ENCODE measurements around the gene BDNF. TPM values are rescaled to one million over a fixed set of nuclear protein-coding genes. Genes with fewer than 3 reads are reported as not detected.

BDNF gene
- total and polyA plus RNA-seq, 2 donors: 0.24 to 0.52 TPM

DNA sequence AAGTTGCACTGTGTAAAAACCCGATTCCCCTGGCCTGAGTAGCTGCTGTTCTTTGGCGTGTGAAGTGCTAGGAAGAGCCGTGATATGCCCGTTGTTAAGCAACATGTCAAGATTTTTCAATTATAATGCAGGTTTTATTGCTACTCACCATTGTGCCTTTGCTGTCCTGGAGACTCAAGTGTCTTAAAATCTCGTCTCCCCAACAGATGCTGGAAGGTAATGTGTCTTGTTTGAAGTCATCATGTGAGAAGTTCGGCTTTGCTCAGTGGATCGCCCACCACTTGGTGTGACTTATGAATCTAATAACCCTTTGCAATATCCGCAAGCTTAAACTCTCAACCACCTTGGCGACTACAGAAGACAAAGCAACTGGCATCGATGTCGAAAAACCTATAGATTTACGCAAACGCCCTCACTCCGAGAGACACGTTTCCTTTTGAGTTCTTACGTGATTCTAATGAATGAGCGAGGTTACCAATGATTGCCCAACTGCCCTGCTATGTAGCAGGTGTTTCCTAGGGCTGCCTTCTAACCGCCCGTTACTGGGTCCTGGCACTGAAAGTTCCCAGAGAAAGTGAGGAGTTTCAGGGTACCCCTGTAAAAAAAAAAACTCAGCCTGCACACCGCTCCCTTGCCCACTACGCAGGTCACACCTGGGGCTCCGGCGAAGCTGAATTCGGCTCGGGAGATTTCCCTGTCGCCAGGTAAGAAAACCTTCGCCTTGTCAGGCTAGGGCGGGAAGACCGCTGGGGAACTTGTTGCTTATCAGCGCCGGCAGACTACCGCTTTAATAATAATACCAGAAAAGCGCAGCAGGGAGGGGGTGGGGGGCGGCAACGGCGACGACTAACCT lies 21.2 kb upstream of the BDNF start:
- Histone ChIP-seq H3K27ac (ENCODE audit: low read depth in 1 of 2, low read length in 1 of 2) (no peak overlapping the region), H3K4me3 (ENCODE audit: low read length in 2 of 2) (no peak overlapping the region), H3K4me1 (ENCODE audit: control insufficient read depth in 2 of 2, insufficient read depth in 2 of 2, low read length in 2 of 2) (peaks cover 0 to 6% of the 10 kb centered on the region in 2 donors), H3K27me3 (ENCODE audit: control insufficient read depth in 2 of 2, insufficient read depth in 1 of 2, low read length in 1 of 2) (peaks cover 55 to 65% of the 10 kb centered on the region in 2 donors), H3K9me3 (ENCODE audit: control insufficient read depth in 2 of 2, insufficient read depth in 1 of 2, low read length in 1 of 2) (peaks cover 0 to 3% of the 10 kb centered on the region in 2 donors), H3K36me3 (ENCODE audit: control insufficient read depth in 2 of 2, insufficient read depth in 2 of 2, low read length in 1 of 2) (no peaks in the 10 kb centered on the region)
- 7% methylated on average over 37 of the region's 37 CpGs for WGBS
- no peak for DNase-seq (ENCODE audit: low read depth in 6 of 9, low spot score in 9 of 9)

DNA sequence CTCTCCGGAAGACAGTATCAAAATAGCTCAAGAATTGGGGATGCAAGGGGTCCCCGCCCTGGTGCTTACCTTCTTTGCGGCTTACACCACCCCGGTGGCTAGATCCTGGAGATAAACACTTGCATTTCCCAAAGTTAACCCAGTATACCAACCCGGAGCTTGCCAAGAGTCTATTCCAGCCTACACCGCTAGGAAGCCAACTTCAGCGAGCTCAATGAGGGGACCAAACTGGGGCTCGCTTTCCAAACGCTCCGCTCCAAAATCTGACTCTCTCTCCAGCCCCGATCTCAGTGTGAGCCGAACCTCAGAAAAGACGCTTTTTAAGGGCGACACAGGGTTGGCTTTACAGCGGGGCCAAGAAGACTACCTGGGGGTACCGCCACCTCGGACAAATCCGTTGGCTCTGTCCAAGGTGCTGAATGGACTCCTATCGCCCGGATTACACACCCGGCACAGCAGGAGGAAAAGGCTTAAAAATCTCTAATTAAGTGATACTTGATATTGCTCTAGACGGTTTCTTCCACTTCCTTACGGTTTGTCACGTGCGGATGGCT lies 20.1 kb upstream of the BDNF start:
- H3K36me3 ChIP-seq (ENCODE audit: control insufficient read depth in 2 of 2, insufficient read depth in 2 of 2, low read length in 1 of 2): no peaks in the 10 kb centered on the region
- no peak overlapping the region for H3K4me3 ChIP-seq (ENCODE audit: low read length in 2 of 2)

DNA sequence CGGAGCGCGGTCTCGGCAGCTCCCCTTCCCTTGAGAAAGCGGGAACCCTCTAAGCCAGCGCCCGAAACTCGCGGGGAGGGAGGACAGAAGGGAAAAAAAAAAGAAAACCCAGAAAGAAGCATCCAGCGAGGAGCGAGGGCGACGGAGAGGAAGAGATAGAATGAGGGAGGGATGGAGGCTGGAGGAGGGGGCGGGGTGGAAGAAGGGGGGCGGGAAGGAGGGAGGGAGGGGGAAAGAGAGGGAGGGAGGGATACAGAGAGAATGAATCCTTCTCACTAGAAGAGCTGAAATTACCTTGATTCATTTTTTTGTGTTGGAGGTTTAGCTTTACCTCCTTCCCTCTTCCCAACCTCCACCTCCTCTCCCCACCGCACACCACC lies 19.3 kb upstream of the BDNF start:
- no peaks in the 10 kb centered on the region for H3K36me3 ChIP-seq (ENCODE audit: control insufficient read depth in 2 of 2, insufficient read depth in 2 of 2, low read length in 1 of 2)
- H3K4me1 ChIP-seq (ENCODE audit: control insufficient read depth in 2 of 2, insufficient read depth in 2 of 2, low read length in 2 of 2): peaks cover 0 to 6% of the 10 kb centered on the region in 2 donors
- no peak for DNase-seq (ENCODE audit: low read depth in 6 of 9, low spot score in 9 of 9)
- H3K4me3 ChIP-seq (ENCODE audit: low read length in 2 of 2): no peak overlapping the region
- peaks cover 0 to 3% of the 10 kb centered on the region in 2 donors for H3K9me3 ChIP-seq (ENCODE audit: control insufficient read depth in 2 of 2, insufficient read depth in 1 of 2, low read length in 1 of 2)
- peaks cover 55 to 65% of the 10 kb centered on the region in 2 donors for H3K27me3 ChIP-seq (ENCODE audit: control insufficient read depth in 2 of 2, insufficient read depth in 1 of 2, low read length in 1 of 2)
- WGBS: 16% methylated on average over 16 of the region's 16 CpGs
- no peak overlapping the region for H3K27ac ChIP-seq (ENCODE audit: low read depth in 1 of 2, low read length in 1 of 2)

More for the DNA sequence above, 20.1 kb upstream of the BDNF start:
- peaks cover 0 to 6% of the 10 kb centered on the region in 2 donors for H3K4me1 ChIP-seq (ENCODE audit: control insufficient read depth in 2 of 2, insufficient read depth in 2 of 2, low read length in 2 of 2)
- peaks cover 0 to 3% of the 10 kb centered on the region in 2 donors for H3K9me3 ChIP-seq (ENCODE audit: control insufficient read depth in 2 of 2, insufficient read depth in 1 of 2, low read length in 1 of 2)
- peak in 3 of 9 donors; percentile 14 to 30 (median 20) for DNase-seq (ENCODE audit: low read depth in 6 of 9, low spot score in 9 of 9)
- H3K27me3 ChIP-seq (ENCODE audit: control insufficient read depth in 2 of 2, insufficient read depth in 1 of 2, low read length in 1 of 2): peaks cover 55 to 65% of the 10 kb centered on the region in 2 donors
- 13% methylated on average over 25 of the region's 25 CpGs for WGBS
- no peak overlapping the region for H3K27ac ChIP-seq (ENCODE audit: low read depth in 1 of 2, low read length in 1 of 2)

DNA sequence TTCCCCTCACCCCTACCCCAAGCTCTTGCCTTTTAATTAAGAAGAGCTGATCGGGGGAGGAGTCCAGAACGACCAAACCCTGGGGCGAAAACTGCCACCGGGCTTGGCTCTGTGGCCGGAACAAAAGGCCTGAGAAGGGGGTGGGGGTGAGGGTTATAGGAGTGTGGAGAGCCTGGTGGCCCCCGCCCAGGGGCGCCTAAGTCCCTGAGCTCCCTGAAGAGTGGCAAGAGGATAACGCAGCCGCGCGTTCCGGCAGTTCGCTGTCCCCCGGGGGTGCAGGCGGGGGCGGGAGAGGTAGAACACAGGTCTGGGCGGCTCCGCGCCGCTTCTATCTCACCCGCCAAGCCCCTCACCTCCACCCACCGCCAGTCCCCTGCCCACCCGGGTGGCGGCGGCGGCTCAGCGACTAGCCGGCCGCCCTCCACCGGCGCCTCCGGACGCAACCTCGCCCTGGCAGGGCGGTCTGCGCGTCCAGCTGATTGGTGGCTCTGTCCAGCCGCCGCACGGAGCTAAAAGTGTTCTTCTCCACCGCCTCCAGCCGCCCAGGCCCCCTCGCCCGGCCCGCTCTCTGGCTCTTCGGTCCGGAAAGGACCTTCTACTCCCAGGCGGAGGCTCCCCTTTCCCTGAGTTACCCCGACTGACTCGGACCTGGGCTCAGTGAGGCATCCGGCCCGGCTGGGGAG lies 18.7 kb upstream of the BDNF start:
- peaks cover 0 to 6% of the 10 kb centered on the region in 2 donors for H3K4me1 ChIP-seq (ENCODE audit: control insufficient read depth in 2 of 2, insufficient read depth in 2 of 2, low read length in 2 of 2)
- H3K36me3 ChIP-seq (ENCODE audit: control insufficient read depth in 2 of 2, insufficient read depth in 2 of 2, low read length in 1 of 2): no peaks in the 10 kb centered on the region
- H3K27ac ChIP-seq (ENCODE audit: low read depth in 1 of 2, low read length in 1 of 2): no peak overlapping the region
- peaks cover 55 to 65% of the 10 kb centered on the region in 2 donors for H3K27me3 ChIP-seq (ENCODE audit: control insufficient read depth in 2 of 2, insufficient read depth in 1 of 2, low read length in 1 of 2)
- H3K9me3 ChIP-seq (ENCODE audit: control insufficient read depth in 2 of 2, insufficient read depth in 1 of 2, low read length in 1 of 2): peaks cover 0 to 3% of the 10 kb centered on the region in 2 donors
- WGBS: 6% methylated on average over 52 of the region's 52 CpGs
- H3K4me3 ChIP-seq (ENCODE audit: low read length in 2 of 2): no peak overlapping the region
- DNase-seq (ENCODE audit: low read depth in 6 of 9, low spot score in 9 of 9): no peak

DNA sequence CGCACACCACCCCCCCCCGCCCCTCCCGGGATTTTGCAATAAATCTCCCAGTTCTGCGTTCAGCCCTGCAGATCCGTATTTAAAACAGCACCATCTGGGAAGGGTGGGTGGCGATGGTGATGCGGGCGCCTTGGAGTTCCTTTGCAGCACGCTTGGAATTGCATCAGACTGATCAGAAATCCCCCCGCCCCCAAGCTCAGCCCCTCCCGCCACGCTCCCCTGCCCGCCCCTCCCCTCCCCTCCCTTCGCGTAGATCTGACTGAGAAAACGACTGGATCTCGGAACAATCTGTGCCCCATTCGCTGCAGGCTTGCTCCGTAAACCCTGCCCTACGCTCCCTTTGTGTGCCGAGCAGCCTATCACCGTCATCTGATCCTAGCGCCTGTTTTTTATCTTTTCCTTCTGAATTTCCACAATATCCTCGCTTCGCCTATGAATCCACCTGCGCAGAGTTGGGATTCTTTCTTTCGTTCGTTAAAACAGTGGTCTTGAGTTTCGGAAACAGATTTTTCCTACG lies 18.1 kb upstream of the BDNF start:
- no peak for DNase-seq (ENCODE audit: low read depth in 6 of 9, low spot score in 9 of 9)
- Histone ChIP-seq H3K4me1 (ENCODE audit: control insufficient read depth in 2 of 2, insufficient read depth in 2 of 2, low read length in 2 of 2) (peaks cover 0 to 6% of the 10 kb centered on the region in 2 donors), H3K4me3 (ENCODE audit: low read length in 2 of 2) (no peak overlapping the region), H3K27ac (ENCODE audit: low read depth in 1 of 2, low read length in 1 of 2) (no peak overlapping the region), H3K9me3 (ENCODE audit: control insufficient read depth in 2 of 2, insufficient read depth in 1 of 2, low read length in 1 of 2) (peaks cover 0 to 3% of the 10 kb centered on the region in 2 donors), H3K27me3 (ENCODE audit: control insufficient read depth in 2 of 2, insufficient read depth in 1 of 2, low read length in 1 of 2) (peaks cover 53 to 60% of the 10 kb centered on the region in 2 donors), H3K36me3 (ENCODE audit: control insufficient read depth in 2 of 2, insufficient read depth in 2 of 2, low read length in 1 of 2) (no peaks in the 10 kb centered on the region)
- WGBS: 5% methylated on average over 30 of the region's 30 CpGs

DNA sequence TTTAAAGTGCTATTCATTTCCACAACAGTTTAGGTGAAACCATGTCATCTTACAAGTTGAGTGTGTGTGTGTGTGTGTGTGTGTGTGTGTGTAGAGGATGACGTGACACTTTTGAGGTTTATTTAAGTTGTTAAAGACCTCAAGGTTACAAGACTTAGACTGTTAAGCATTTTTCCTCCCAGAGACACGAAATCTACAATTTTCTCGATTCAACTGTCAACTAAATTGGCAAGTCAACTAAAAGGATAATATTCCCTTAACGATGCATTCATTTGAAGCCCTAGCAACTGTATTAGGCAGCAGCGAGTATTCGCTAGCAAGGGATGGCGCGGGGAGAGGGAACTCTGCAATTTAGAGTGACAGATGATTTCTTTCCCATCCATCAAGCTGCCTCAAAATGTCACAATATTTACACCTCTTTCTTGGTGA lies 17.6 kb upstream of the BDNF start:
- Histone ChIP-seq H3K4me1 (ENCODE audit: control insufficient read depth in 2 of 2, insufficient read depth in 2 of 2, low read length in 2 of 2) (peaks cover 0 to 6% of the 10 kb centered on the region in 2 donors), H3K4me3 (ENCODE audit: low read length in 2 of 2) (no peak overlapping the region), H3K36me3 (ENCODE audit: control insufficient read depth in 2 of 2, insufficient read depth in 2 of 2, low read length in 1 of 2) (no peaks in the 10 kb centered on the region), H3K27ac (ENCODE audit: low read depth in 1 of 2, low read length in 1 of 2) (no peak overlapping the region), H3K9me3 (ENCODE audit: control insufficient read depth in 2 of 2, insufficient read depth in 1 of 2, low read length in 1 of 2) (peaks cover 0 to 3% of the 10 kb centered on the region in 2 donors), H3K27me3 (ENCODE audit: control insufficient read depth in 2 of 2, insufficient read depth in 1 of 2, low read length in 1 of 2) (peaks cover 49 to 54% of the 10 kb centered on the region in 2 donors)
- DNase-seq (ENCODE audit: low read depth in 6 of 9, low spot score in 9 of 9): no peak
- WGBS: 13% methylated on average over 8 of the region's 8 CpGs

DNA sequence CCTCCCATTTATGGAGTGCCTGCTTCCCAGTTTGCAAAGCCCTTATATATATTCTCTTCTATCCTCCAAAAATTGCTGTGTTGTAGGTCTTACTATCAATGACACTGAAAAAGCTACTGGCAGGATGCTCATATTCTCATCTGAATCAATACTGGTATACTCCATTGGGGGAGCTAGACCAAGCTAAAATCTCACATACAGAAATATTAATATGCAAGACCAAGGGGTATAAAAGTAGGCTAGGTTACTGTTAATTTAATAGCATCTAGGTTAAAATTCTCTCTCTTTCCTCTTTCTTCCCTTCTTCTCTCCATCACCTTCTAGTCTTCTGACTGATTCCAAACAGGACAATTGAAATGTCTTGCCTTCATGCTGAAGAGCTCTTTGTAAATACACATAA lies 17.1 kb upstream of the BDNF start:
- Histone ChIP-seq H3K27me3 (ENCODE audit: control insufficient read depth in 2 of 2, insufficient read depth in 1 of 2, low read length in 1 of 2) (peaks cover 45 to 50% of the 10 kb centered on the region in 2 donors), H3K4me1 (ENCODE audit: control insufficient read depth in 2 of 2, insufficient read depth in 2 of 2, low read length in 2 of 2) (peaks cover 0 to 6% of the 10 kb centered on the region in 2 donors), H3K27ac (ENCODE audit: low read depth in 1 of 2, low read length in 1 of 2) (no peak overlapping the region), H3K36me3 (ENCODE audit: control insufficient read depth in 2 of 2, insufficient read depth in 2 of 2, low read length in 1 of 2) (no peaks in the 10 kb centered on the region), H3K4me3 (ENCODE audit: low read length in 2 of 2) (no peak overlapping the region), H3K9me3 (ENCODE audit: control insufficient read depth in 2 of 2, insufficient read depth in 1 of 2, low read length in 1 of 2) (peaks cover 0 to 3% of the 10 kb centered on the region in 2 donors)
- no peak for DNase-seq (ENCODE audit: low read depth in 6 of 9, low spot score in 9 of 9)

DNA sequence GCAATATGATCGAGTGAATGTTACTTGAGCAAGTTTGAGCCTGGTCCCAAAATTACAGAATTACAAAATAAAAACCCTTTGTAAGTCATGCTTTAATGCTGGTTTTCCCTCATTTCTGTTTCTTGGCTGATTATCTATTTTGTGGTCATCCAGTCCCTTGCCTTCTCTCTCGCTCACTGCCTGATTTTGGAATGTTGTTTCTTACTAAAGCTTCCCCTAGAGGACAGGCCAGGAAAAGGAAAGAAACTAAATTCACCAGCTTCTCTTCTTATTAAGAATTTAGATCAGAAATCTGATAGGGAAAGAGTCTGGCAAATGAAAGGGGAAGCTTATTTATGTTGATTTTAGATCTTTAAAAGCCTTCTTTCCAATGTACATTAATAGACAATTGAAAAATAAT lies 16.6 kb upstream of the BDNF start:
- WGBS: 76% methylated on average over 2 of the region's 2 CpGs

More for the DNA sequence above, 16.6 kb upstream of the BDNF start:
- DNase-seq (ENCODE audit: low read depth in 6 of 9, low spot score in 9 of 9): no peak
- no peak overlapping the region for H3K4me3 ChIP-seq (ENCODE audit: low read length in 2 of 2)
- peaks cover 0 to 2% of the 10 kb centered on the region in 2 donors for H3K4me1 ChIP-seq (ENCODE audit: control insufficient read depth in 2 of 2, insufficient read depth in 2 of 2, low read length in 2 of 2)
- H3K36me3 ChIP-seq (ENCODE audit: control insufficient read depth in 2 of 2, insufficient read depth in 2 of 2, low read length in 1 of 2): no peaks in the 10 kb centered on the region
- H3K27ac ChIP-seq (ENCODE audit: low read depth in 1 of 2, low read length in 1 of 2): no peak overlapping the region
- peaks cover 40 to 44% of the 10 kb centered on the region in 2 donors for H3K27me3 ChIP-seq (ENCODE audit: control insufficient read depth in 2 of 2, insufficient read depth in 1 of 2, low read length in 1 of 2)
- H3K9me3 ChIP-seq (ENCODE audit: control insufficient read depth in 2 of 2, insufficient read depth in 1 of 2, low read length in 1 of 2): peaks cover 0 to 3% of the 10 kb centered on the region in 2 donors

All from thymus (tissue), 11 donors.